Measurements from ENCODE around the gene AKAP17A.
A peak's percentile ranks its signal among the peaks of the same experiment; 100 is the strongest.
"Not testable (repeated sequence)": the region's sequence is repeated elsewhere in the genome, so short reads cannot be mapped to it uniquely, and the experiment has no call there.

AKAP17A gene

GRCh38 chrX:1591102-1591862, at the start of gene AKAP17A:
Gene AKAP17A (plus strand): TSS chrX:1591604. CDS start chrX:1593463, 1,859 bp downstream.
- peak within 1 kb of the TSS; percentile 83 for H3K27ac ChIP-seq
- TF ChIP-seq ZFX (IDR thresholded peaks at IDR 0.05), result peak; percentile 46; the same call in 1 of the 2 replicates
- no peak for TF ChIP-seq CTCF (conservative IDR thresholded peaks at IDR 0.05)

- TF ChIP-seq ZFX (IDR thresholded peaks at IDR 0.05), result no peak
- H3K27ac ChIP-seq, result no peak overlapping the region
Measured at GRCh38 chrX:1542994-1543725, 48.2 kb upstream of the AKAP17A start.

GRCh38 chrX:1545776-1546408, 45.5 kb upstream of the AKAP17A start:
- TF ChIP-seq ZFX (IDR thresholded peaks at IDR 0.05), result no peak
- no peak for TF ChIP-seq CTCF (conservative IDR thresholded peaks at IDR 0.05)
- no peak overlapping the region for H3K27ac ChIP-seq

- TF ChIP-seq CTCF (conservative IDR thresholded peaks at IDR 0.05) (no peak), ZFX (IDR thresholded peaks at IDR 0.05) (no peak)
- H3K27ac ChIP-seq, result no peak overlapping the region
Measured at GRCh38 chrX:1546691-1547251, 44.6 kb upstream of the AKAP17A start.

GRCh38 chrX:1551959-1552546, 39.4 kb upstream of the AKAP17A start:
- H3K27ac ChIP-seq, result no peak overlapping the region
- no peak for TF ChIP-seq ZFX (IDR thresholded peaks at IDR 0.05)
- TF ChIP-seq CTCF (conservative IDR thresholded peaks at IDR 0.05), result no peak

GRCh38 chrX:1554469-1555210, 36.8 kb upstream of the AKAP17A start:
- H3K27ac ChIP-seq, result no peak overlapping the region
- TF ChIP-seq ZFX (IDR thresholded peaks at IDR 0.05) (no peak), CTCF (conservative IDR thresholded peaks at IDR 0.05) (no peak)

GRCh38 chrX:1555370-1555769, 36.0 kb upstream of the AKAP17A start:
- no peak for TF ChIP-seq ZFX (IDR thresholded peaks at IDR 0.05)
- no peak for TF ChIP-seq CTCF (conservative IDR thresholded peaks at IDR 0.05)
- H3K27ac ChIP-seq, result no peak overlapping the region

GRCh38 chrX:1557442-1557841, 34.0 kb upstream of the AKAP17A start:
- not testable (repeated sequence) for H3K27ac ChIP-seq
